Activated T-cell treated with anti-CD3 and anti-CD28 coated beads for 1 hour (primary cell): Measurements from ENCODE around the gene PRKAR1B.
"Not testable (repeated sequence)": the region's sequence is repeated elsewhere in the genome, so short reads cannot be mapped to it uniquely, and the experiment has no call there.

Experiments
- DNase-seq: peaks from one replicate; pipeline ENCODE4 v3.0.0-alpha.2; 2020; ENCODE audit warnings: low read depth

The PRKAR1B gene

GRCh38 chr7:556837-557557 is 170.1 kb downstream of the PRKAR1B start:
- no peak for DNase-seq

DNA sequence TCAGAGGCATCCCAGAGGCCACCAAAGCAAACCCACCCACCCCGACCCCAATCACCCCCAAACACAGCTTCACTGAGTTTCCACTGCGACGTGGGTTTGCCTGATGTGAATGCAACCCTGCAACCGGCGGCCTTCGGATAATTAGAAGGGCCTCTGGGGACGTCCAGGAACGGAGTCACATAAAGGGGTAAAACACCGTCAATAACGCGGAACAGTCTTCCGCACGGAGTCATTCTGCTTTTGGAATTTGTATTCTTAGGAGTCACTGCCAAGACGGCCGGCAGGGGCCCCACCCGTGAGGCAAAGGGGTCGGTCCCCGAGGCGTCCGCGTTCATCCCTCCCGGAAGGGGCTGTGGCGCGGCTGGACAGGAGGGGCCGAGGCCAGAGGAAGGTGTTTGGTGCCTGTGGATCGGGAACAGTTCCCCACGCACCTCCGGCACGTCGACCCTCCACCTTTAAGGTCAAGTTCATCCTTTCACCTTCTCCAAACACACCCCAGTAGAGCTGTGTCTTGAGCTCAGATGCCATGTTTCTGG is 170.7 kb downstream of the PRKAR1B start:
- no peak for DNase-seq

DNA sequence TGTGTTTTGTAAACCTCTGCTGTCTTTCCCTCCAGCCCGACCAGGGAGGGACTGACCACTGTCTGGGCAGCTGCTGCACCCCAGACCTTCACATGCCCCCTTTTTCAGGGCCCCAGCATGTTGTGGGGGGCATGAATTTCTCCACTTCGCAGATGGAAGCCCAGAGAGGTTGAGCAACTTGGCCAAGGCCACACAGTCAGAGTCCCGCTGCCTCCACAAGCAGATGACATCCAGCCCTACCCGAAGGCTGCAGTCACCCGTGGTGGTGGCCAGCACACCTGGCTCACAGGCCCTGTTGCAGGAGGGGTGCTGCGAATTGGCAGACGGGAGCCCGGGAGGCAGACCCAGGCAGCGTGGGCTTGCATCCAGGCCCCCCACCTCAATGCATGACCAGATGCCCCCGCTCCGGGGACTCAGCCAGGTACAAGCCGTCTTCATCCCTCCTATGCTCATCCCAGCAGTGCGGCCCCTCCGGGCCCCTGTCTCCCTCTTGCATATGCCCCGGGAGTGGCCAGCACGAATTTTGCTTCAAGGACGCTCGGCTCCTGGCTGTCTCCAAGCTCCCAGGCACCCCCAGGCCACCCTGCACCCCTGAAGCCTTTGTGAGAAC is 171.4 kb downstream of the PRKAR1B start:
- no peak for DNase-seq

DNA sequence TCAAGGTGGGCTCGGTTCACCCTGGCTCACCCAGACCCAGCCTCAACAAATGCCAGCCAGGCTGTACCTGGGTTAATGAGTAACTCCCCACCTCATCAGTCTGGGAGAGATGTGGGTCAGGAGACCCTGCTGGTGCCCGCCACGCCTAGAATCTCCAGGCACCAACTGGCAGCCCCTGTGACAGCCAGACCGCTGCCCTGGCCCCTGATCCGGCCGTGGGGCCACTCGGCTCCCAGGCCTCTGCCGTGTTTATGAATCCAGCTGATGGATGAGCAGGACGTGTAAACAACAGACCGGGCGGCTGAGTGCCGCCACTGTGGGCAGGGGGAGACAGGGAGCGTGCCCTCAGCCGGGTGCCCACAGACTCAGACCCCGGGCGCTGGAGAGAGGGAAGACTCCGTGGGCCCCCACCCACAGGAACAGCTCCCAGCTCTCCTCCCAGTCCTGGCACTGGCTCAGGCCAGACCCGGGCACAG is 173.4 kb downstream of the PRKAR1B start:
- no peak for DNase-seq

GRCh38 chr7:552868-553635 is 174.0 kb downstream of the PRKAR1B start:
- no peak for DNase-seq

- DNase-seq, result not testable (repeated sequence)
These were observed 174.8 kb downstream of the PRKAR1B start for GRCh38 chr7:552151-552867.

DNA sequence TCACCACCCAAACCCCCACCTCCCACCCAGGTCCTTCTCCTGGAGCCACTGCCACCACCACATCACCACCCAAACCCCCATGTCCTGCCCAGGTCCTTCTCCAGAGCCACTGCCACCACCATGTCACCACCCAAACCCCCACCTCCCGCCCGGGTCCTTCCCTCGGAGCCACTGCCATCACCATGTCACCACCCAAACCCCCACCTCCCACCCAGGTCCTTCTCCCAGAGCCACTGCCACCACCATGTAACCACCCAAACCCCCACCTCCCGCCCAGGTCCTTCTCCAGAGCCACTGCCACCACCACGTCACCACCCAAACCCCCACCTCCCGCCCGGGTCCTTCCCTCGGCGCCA is 175.5 kb downstream of the PRKAR1B start:
- DNase-seq, result not testable (repeated sequence)

GRCh38 chr7:550881-551614 is 176.0 kb downstream of the PRKAR1B start:
- DNase-seq, result no peak

- no peak for DNase-seq
These were observed 177.0 kb downstream of the PRKAR1B start for GRCh38 chr7:549891-550625.

DNA sequence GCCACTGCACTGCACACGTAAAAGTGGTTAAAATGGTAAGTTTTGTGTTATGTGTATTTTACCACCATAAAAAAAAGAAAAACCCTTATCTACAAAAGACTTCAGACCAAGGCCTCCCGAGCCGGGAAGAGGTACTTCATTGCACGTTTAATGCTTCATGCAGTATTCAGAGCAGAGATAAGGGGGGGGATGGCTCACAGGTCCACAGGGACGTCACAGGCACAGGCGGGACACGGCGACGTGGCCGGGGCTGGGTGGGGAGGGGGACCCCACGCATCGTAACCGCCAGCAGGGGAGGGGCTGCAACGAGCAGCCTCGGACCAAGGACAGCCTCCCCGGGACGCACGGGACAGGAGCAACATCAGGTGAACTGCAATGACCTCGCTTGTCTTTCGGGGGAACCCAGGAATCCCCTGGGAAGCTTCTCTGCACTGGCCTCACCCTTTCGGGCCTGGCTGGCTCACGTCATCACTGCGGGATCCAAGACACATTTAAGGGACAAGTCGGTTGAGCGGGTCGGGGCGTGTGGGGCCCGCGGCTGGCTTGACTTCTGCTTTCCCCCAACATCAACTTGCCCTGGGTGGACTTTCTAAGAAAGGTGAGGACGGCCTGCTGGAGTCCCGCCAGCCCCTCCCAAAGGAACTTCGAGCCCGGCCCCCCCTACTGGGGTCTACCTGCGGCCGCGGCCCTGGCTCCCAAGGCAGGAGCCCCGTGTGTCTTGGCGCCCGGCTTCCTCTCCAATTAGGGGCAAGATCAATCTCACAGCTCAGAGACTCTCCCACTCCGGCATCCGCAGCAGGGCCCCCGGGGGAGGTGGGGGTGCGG is 177.8 kb downstream of the PRKAR1B start:
- no peak for DNase-seq

GRCh38 chr7:548401-548800 is 178.7 kb downstream of the PRKAR1B start:
- no peak for DNase-seq

- DNase-seq, result no peak
These were observed 181.6 kb downstream of the PRKAR1B start for GRCh38 chr7:545470-545869.

GRCh38 chr7:544338-545221 is 182.5 kb downstream of the PRKAR1B start:
- DNase-seq, result no peak

DNA sequence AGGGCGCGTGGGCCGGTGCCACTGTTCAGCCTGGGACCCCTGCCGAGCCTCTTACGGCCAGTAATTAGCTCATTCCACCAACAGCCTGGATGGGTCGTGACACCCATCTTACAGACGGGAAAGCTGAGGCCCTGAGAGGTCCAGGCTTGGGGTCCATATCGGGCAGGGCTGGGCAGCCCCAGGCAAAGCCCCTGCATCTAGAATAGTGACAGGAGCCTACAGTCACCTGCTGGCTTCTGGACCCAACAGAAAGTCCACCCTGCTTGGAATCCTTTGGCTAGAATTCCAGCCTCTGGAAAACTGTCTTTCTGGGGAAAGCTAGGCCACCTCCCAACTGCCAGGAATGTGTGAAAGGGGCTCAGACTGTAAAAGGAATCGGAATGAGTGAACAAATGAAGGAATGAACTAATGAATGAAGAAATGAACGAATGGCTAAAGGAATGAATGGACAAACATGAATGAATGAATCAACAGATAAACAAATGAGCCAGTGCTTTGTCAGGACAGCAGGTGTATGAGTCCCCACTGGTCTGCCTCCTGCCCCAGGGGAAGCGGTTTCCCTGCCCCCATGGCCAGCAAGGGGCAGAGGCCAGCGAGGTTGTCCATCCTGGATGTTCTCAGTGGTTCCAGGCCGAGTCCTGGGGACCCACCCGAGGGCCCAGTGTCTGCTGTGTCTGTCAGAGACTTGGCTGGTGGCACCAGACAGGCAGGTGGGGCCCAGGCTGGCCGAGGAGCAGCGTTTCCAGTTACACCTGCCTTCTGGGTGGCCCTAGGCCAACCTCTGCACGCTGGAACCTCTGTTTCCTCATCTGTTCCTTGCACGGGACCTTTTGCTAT is 183.4 kb downstream of the PRKAR1B start:
- DNase-seq, result no peak

GRCh38 chr7:542713-543500 is 184.2 kb downstream of the PRKAR1B start:
- no peak for DNase-seq

DNA sequence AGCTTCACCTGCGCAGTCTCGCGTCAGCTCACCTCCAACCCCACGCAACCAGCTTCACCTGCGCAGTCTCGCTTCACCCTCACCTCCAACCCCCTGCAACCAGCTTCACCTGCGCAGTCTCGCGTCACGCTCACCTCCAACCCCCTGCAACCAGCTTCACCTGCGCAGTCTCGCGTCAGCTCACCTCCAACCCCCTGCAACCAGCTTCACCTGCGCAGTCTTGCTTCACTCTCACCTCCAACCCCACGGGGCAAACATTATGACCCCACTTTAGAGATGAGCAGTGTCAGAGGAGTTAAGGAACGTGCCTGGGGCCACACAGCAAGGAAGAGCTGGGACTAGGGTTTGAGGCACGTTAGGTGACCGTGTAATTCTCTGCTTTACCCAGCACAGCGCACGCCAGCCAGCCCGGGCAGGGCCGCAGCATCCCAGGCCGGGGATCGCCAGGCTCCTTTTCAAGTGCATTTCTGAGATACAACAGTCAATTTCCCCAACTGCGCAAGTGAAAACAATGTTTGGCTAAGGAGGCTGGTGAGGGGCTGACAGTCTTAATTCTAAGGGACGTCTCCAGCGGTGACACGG is 184.9 kb downstream of the PRKAR1B start:
- DNase-seq, result no peak

- DNase-seq, result no peak
These were observed 185.4 kb downstream of the PRKAR1B start for GRCh38 chr7:541661-542060.
